HepG2 (cell line): ENCODE results near the gene PLEKHG2. TPM values are rescaled to one million over a fixed set of nuclear protein-coding genes. Genes with fewer than 3 reads are reported as not detected.

ENCODE experiments used
- CEBPB ChIP-seq: IDR thresholded peaks from 2 replicates; pipeline ENCODE4 v1.6.1; 2011; ENCODE audit warnings: low read depth, low read length, improper control_type of control experiment, borderline replicate concordance
- GABPA ChIP-seq, 2 experiments: IDR thresholded peaks; 2 replicates each; pipeline ENCODE4 v1.6.1; 2011 to 2016; ENCODE audit warnings: low read depth in 2 of 2, low read length in 1 of 2, missing biosample characterization in 1 of 2, missing genetic modification characterization in 1 of 2
- GATAD2A ChIP-seq: IDR thresholded peaks from 2 replicates; pipeline ENCODE4 v1.6.1; 2016
- GLMP ChIP-seq: sonication (generic); formaldehyde crosslinking; IDR thresholded peaks from 2 replicates; pipeline ENCODE4 v1.9.0; 2021; ENCODE audit warnings: missing genetic modification reagents, mild to moderate bottlenecking, borderline replicate concordance
- HBP1 ChIP-seq: IDR thresholded peaks from 2 replicates; pipeline ENCODE4 v1.6.1; 2016; ENCODE audit warnings: low read depth, control low read depth
- MTA3 ChIP-seq: sonication (generic); formaldehyde crosslinking; IDR thresholded peaks from 2 replicates; pipeline ENCODE4 v1.4.0; 2020; ENCODE audit warnings: missing genetic modification reagents
- NCOR1 ChIP-seq: fragments of 200-600 bp; sonication (generic); IDR thresholded peaks from 2 replicates; pipeline ENCODE4 v1.7.0; 2017; ENCODE audit warnings: antibody characterized with exemption, low read length, borderline replicate concordance
- NFIB ChIP-seq: sonication (generic); formaldehyde crosslinking; IDR thresholded peaks from 2 replicates; pipeline ENCODE4 v1.9.0; 2021; ENCODE audit warnings: missing genetic modification reagents, mild to moderate bottlenecking, borderline replicate concordance
- RNF2 ChIP-seq: fragments of 450-650 bp; conservative IDR thresholded peaks from 2 replicates; pipeline ENCODE4 v1.6.1; 2016; ENCODE audit warnings: low read depth
- SOX13 ChIP-seq, 3 experiments: fragments of 450-650 bp in 1 of 3; sonication (generic) in 1 of 3; formaldehyde crosslinking in 1 of 3; IDR thresholded peaks in 2 of 3; conservative IDR thresholded peaks in 1 of 3; 2 replicates each; pipeline versions ENCODE4 v1.5.0 to v1.6.1; 2016 to 2020; ENCODE audit warnings: antibody characterized with exemption in 1 of 3, mild to moderate bottlenecking in 1 of 3, missing compliant biosample characterization in 1 of 3, missing genetic modification reagents in 1 of 3, moderate library complexity in 1 of 3
- SRSF1 ChIP-seq: fragments of 200-400 bp; formaldehyde crosslinking; optimal IDR thresholded peaks from 2 replicates; pipeline ENCODE3; 2017; ENCODE audit warnings: mild to moderate bottlenecking, low read depth, low read length, moderate library complexity
- SSRP1 ChIP-seq: IDR thresholded peaks from 2 replicates; pipeline ENCODE4 v1.6.1; 2016; ENCODE audit warnings: control low read depth
- TCF7 ChIP-seq: sonication (generic); IDR thresholded peaks from 2 replicates; pipeline ENCODE4 v1.6.1; 2016; ENCODE audit warnings: antibody characterized with exemption, low read depth
- U2AF2 ChIP-seq: fragments of 200-400 bp; formaldehyde crosslinking; IDR thresholded peaks from 2 replicates; pipeline ENCODE4 v1.6.1; 2017; ENCODE audit warnings: low read depth, mild to moderate bottlenecking, low read length
- ZBTB26 ChIP-seq: IDR thresholded peaks from 2 replicates; pipeline ENCODE4 v1.6.1; 2016; ENCODE audit warnings: missing compliant biosample characterization, missing genetic modification reagents, borderline replicate concordance
- ZNF180 ChIP-seq: sonication (generic); formaldehyde crosslinking; IDR thresholded peaks from 2 replicates; pipeline ENCODE4 v1.4.0; 2020; ENCODE audit warnings: low read depth, missing genetic modification reagents, borderline replicate concordance
- ZNF232 ChIP-seq: sonication (generic); formaldehyde crosslinking; IDR thresholded peaks from 2 replicates; pipeline ENCODE4 v1.4.0; 2020; ENCODE audit warnings: missing genetic modification reagents, borderline replicate concordance
- ZNF263 ChIP-seq: sonication (generic); formaldehyde crosslinking; IDR thresholded peaks from 2 replicates; pipeline ENCODE4 v1.4.0; 2020; ENCODE audit warnings: missing genetic modification reagents
- ZNF550 ChIP-seq: sonication (generic); formaldehyde crosslinking; IDR thresholded peaks from 2 replicates; pipeline ENCODE4 v1.4.0; 2020; ENCODE audit warnings: mild to moderate bottlenecking, missing genetic modification reagents, borderline replicate concordance
- ZNF777 ChIP-seq: sonication (generic); formaldehyde crosslinking; IDR thresholded peaks from 2 replicates; pipeline ENCODE4 v1.4.0; 2020; ENCODE audit warnings: missing genetic modification reagents
- polyA plus RNA-seq, 8 experiments: library from polyadenylated mRNA; depleted of rRNA in 3 of 8; stranded (reverse) in 7 of 8; unstranded in 1 of 8; fragments of >200 nt; fragmentation: Illumina TruSeq in 4 of 8; extraction: Trizol in 4 of 8; gene quantifications; 2 replicates each; pipeline versions ENCODE4 v1.2.1 to v1.2.3, GENCODE V29; 2011 to 2016; ENCODE audit warnings: low read depth in 4 of 8, missing spikeins in 1 of 8, mixed read lengths in 1 of 8; ENCODE audit not compliant: insufficient read depth in 1 of 8
- total RNA-seq, 5 experiments: library from RNA; depleted of rRNA; stranded (reverse); fragments of >200 nt; fragmentation: Illumina TruSeq; extraction: Trizol; gene quantifications; 2 replicates each; pipeline ENCODE4 v1.2.3, GENCODE V29; 2016; ENCODE audit warnings: low read depth in 1 of 5
- TF ChIP-seq, protein P1 (sequence below): sonication (generic); formaldehyde crosslinking; IDR thresholded peaks from 2 replicates; pipeline ENCODE4 v1.5.0; 2020; ENCODE audit warnings: mild to moderate bottlenecking, missing genetic modification reagents
- TF ChIP-seq, protein P2 (sequence below): sonication (generic); formaldehyde crosslinking; IDR thresholded peaks from 2 replicates; pipeline ENCODE4 v1.4.0; 2020; ENCODE audit warnings: mild to moderate bottlenecking, missing genetic modification reagents

The PLEKHG2 gene
- total and polyA plus RNA-seq, 2 of the 13 experiments (the other 11 are each of a cell fraction or from before 2014, with no cell fraction given) = 3.6 to 6.8 TPM

- TF ChIP-seq, protein P1, sequence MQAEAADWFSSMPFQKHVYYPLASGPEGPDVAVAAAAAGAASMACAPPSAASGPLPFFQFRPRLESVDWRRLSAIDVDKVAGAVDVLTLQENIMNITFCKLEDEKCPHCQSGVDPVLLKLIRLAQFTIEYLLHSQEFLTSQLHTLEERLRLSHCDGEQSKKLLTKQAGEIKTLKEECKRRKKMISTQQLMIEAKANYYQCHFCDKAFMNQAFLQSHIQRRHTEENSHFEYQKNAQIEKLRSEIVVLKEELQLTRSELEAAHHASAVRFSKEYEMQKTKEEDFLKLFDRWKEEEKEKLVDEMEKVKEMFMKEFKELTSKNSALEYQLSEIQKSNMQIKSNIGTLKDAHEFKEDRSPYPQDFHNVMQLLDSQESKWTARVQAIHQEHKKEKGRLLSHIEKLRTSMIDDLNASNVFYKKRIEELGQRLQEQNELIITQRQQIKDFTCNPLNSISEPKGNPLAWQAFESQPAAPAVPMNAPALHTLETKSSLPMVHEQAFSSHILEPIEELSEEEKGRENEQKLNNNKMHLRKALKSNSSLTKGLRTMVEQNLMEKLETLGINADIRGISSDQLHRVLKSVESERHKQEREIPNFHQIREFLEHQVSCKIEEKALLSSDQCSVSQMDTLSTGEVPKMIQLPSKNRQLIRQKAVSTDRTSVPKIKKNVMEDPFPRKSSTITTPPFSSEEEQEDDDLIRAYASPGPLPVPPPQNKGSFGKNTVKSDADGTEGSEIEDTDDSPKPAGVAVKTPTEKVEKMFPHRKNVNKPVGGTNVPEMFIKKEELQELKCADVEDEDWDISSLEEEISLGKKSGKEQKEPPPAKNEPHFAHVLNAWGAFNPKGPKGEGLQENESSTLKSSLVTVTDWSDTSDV (CRISPR knock-in tag) = no peak
- TF ChIP-seq NCOR1 = peak; percentile 26; the same call in 1 of the 2 replicates
- no peak for TF ChIP-seq RNF2
- TF ChIP-seq ZNF263 = 0 out of 2 replicates have a peak, but pooled peaks have one; percentile 22
- no peak for TF ChIP-seq ZNF777 (CRISPR knock-in tag)
- peak; percentile 68 for TF ChIP-seq GABPA (IDR thresholded peaks at IDR 0.05; ENCODE audit: low read depth, low read length)
- peak; percentile 94 for TF ChIP-seq GABPA (CRISPR knock-in tag; IDR thresholded peaks at IDR 0.05; ENCODE audit: low read depth)
- no peak for TF ChIP-seq SOX13 (IDR thresholded peaks at IDR 0.05)
- TF ChIP-seq SOX13 (CRISPR knock-in tag; conservative IDR thresholded peaks at IDR 0.05 in 1 of 2, IDR thresholded peaks at IDR 0.05 in 1 of 2) = no peak
- TF ChIP-seq, protein P2, sequence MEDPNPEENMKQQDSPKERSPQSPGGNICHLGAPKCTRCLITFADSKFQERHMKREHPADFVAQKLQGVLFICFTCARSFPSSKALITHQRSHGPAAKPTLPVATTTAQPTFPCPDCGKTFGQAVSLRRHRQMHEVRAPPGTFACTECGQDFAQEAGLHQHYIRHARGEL = 0 out of 2 replicates have a peak, but pooled peaks have one; percentile 50
- TF ChIP-seq SSRP1 (CRISPR knock-in tag) = no peak
- no peak for TF ChIP-seq MTA3 (CRISPR knock-in tag)
- TF ChIP-seq ZBTB26 (CRISPR knock-in tag) = peak; percentile 22; the same call in 1 of the 2 replicates
- 0 out of 2 replicates have a peak, but pooled peaks have one; percentile 41 for TF ChIP-seq U2AF2
- no peak; the same call in 1 of the 2 replicates for TF ChIP-seq HBP1 (CRISPR knock-in tag)
- TF ChIP-seq ZNF232 = no peak
- no peak for TF ChIP-seq TCF7
- no peak for TF ChIP-seq GLMP
- TF ChIP-seq ZNF180 (CRISPR knock-in tag) = 0 out of 2 replicates have a peak, but pooled peaks have one; percentile 21
- peak; percentile 44; the same call in 1 of the 2 replicates for TF ChIP-seq GATAD2A
- TF ChIP-seq SRSF1 = no peak
- TF ChIP-seq CEBPB = peak; percentile 85
- TF ChIP-seq ZNF550 (CRISPR knock-in tag) = peak; percentile 59; the same call in 1 of the 2 replicates
- TF ChIP-seq NFIB (CRISPR knock-in tag) = no peak
Observed at GRCh38 chr19:39390751-39391437, 21.6 kb upstream of the PLEKHG2 start, which contains the start of the genes MED29 and PAF1 (continued).
